NCI-H2227 treated with DMSO at 0.1 percent for 48 hours (cell line): Measurements from ENCODE around the gene RBM46.
A peak's percentile ranks its signal among the peaks of the same experiment; 100 is the strongest.

ENCODE experiments used
- DNase-seq: peaks from one replicate; lab custom pipeline; 2025; lab: John Stamatoyannopoulos, UW

Gene RBM46, protein sequence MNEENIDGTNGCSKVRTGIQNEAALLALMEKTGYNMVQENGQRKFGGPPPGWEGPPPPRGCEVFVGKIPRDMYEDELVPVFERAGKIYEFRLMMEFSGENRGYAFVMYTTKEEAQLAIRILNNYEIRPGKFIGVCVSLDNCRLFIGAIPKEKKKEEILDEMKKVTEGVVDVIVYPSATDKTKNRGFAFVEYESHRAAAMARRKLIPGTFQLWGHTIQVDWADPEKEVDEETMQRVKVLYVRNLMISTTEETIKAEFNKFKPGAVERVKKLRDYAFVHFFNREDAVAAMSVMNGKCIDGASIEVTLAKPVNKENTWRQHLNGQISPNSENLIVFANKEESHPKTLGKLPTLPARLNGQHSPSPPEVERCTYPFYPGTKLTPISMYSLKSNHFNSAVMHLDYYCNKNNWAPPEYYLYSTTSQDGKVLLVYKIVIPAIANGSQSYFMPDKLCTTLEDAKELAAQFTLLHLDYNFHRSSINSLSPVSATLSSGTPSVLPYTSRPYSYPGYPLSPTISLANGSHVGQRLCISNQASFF

DNA sequence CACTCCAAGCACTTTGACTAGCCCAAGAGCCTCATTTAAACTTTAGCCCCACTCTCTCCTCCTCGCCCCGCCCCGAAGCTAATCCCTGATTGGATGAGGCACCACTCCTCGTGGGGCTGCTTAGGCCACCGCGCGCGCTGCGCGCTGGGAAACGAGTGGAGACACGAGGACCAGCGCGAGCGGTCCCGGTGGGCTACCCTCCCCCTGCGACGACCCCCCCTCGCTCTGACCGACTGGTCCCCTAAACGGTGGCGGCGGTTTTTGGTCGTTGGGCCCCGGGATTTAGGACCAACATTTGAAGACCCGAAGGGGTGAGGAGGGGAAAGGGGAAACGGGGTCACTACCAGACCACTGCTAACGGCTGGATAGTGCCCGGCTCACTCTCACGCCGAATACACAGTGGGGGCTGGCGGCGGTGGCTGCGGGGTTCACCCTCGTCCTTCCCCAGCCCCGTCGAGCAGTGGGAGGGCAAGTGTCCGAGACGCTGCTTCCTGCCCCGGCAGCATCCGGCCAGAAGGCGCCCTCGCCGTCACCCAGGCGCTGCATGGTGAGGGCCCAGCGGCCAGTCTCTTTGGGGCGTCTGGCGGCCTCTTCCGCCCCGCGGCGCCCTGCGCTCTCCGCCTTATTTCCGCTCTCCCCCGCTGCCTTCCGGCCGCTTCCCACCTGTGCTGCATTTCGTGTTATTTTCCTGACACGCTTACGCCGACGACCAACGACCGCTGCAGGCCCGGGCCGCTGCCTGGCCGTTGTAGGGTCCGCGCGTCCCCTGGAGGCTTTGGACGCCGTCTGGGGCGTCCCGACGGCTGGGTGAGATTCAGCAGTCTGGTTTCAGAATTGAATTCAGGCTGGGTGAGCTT is at the start of gene RBM46:
Gene RBM46 (plus strand): TSS at position 147 of the 857 bp plus-strand sequence. CDS start 15,481 bp downstream, outside the sequence.
- no peak for DNase-seq

DNA sequence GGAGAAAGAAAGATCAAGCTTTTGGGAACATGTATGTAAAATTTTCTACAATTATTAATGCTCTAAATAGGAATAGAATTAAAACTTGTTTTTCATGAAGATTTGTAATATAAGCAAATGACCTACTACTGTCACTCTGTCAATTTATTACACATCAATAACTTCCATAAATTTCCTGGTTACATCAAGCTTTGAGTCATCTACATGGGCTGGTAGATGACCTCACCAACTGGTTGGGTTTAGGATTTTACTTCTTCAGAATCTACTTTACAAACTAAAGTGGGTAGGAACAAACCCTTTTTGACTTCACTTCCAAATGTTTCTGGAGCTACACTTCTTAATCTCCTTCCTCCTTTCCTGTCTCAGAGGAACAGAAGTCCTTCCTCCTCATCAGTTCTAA is 49.3 kb upstream of the RBM46 start:
- no peak for DNase-seq

GRCh38 chr4:154732669-154733068 is 48.4 kb upstream of the RBM46 start:
- no peak for DNase-seq

DNA sequence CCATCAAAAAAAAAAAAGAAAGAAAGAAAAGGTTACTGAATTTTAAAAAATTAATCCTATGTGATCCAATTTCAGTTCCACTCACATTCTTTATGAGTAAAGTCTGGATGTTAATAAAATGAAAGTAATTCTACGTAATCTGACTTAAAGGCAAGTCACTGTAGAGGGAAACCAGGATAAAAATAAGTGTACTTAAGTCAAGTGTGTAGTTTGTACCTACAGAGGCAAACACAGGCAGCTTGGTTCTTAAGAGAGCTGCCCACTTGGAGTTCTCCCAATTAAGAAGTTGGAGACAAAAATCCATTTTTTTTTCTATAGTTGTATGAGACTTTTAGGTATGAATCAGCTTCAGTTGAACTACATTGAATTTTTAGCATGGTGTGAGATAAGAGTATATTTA is 44.3 kb upstream of the RBM46 start:
- DNase-seq = no peak

- DNase-seq = no peak
Measured at GRCh38 chr4:154738426-154738825, 42.6 kb upstream of the RBM46 start.

GRCh38 chr4:154739111-154739510 is 42.0 kb upstream of the RBM46 start:
- no peak for DNase-seq

GRCh38 chr4:154740462-154740861 is 40.6 kb upstream of the RBM46 start:
- no peak for DNase-seq

DNA sequence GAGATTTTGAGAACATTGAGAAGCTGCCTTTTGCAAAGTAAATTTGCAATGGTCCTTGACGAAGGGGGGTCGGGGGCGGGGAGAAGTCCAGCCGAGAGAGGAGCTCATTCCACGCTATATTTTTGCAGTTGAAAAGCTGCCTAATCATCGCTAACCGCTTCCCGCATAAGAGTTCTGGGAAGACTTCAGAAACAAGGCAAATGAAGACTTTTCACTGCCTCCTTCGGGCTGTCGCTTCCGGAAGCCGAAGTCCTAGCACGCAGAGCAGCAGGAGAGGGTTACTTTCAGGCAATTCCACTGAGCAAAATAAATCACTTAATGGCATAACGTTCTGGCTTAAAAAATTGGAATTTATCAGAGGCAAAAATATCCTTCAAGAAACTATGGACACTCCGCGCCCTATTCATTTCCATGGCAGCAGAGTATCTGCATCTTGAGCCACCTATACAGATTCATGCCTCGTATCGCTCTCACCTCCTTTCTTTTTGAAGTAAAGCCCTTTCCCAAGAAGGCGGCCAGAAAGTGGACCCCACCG is 39.9 kb upstream of the RBM46 start:
- DNase-seq = no peak

DNA sequence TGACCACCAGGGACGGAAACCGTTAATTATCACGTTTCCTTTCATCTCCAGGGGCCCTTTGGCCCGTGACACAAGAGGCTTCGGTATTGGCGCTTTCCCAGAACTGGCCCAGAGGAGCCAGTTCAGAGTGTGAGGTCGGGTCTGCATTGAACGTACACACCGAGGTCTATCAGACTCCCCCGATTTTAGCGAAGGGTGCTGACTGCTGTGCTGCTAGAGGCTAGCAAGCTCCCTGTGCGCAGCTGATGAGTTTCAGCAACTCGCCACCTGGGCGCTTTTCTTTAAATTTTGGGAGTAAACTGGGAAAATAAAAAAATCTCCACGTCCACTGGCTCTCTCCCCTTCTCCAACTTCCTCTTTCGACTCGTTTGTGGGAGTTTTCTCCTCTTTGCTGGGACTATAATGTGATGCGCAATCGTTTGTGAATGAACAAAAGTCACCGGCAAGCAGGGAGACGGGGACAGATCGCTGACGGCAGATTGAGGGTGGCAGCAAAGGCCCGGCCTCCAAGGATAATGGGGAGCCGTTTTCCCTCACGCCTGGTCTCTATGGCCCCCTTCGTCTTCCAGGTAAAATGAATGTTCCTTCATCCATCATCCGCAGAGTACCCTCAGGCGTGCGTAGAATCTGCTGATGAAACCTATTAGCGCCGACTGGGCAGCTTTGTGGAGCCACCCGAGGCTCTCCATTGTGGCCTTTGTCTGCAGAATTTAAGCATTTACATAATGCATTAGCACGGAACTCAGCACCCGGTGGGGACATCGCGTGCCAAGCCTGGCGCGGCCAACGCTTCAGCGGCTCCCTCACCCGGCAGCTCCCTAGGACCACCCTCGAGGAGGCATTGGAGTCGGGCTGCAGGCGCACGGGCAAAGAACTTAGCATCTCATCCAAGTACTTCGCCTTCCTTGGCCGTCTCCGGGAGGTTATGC is 38.9 kb upstream of the RBM46 start:
- DNase-seq = no peak

GRCh38 chr4:154743683-154744340 is 37.3 kb upstream of the RBM46 start, which contains the start of gene LRAT:
TSS of gene LRAT (plus strand) at chr4:154744000. CDS start at chr4:154744327, 327 bp downstream.
- peak; percentile 3 for DNase-seq

GRCh38 chr4:154744341-154744926 is 36.6 kb upstream of the RBM46 start:
- no peak for DNase-seq

DNA sequence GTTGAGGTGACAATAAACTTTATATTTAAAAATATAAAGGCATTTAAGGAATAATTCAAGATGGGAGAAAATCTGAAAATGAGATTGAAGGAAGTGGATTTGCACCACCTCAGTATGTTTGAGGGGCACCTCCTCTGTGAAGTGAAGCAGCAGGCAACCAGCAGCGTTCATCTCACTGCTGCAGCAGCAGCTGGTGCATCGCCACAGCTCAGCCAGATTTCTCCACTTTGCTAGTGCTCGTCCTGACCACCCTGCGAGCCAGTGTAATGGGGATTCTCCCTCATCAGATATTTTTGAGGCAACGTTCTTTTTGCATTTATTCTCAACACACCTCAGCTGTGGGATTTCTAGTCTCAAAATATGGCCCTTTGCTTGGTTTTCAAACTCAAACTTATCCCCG is 23.4 kb upstream of the RBM46 start:
- no peak for DNase-seq

DNA sequence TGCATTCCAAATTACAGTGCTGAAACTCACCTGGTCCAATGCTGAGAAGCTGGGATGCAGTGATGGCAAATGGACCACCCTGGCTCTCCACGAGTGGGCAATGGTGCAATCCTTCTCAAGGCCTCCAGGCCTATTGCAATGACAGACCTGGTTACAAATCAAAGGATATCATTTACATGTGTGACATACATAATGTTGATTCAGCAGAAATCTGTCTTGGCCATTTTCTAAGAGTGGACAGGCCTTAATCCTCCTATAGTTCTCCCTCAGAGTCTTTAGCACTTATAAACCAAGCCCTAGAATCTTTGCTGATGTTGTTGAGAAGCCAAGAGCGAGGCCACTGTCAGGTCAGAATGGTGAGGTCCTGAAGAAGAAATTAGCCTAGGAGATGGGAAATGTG is 20.2 kb upstream of the RBM46 start:
- DNase-seq = no peak

DNA sequence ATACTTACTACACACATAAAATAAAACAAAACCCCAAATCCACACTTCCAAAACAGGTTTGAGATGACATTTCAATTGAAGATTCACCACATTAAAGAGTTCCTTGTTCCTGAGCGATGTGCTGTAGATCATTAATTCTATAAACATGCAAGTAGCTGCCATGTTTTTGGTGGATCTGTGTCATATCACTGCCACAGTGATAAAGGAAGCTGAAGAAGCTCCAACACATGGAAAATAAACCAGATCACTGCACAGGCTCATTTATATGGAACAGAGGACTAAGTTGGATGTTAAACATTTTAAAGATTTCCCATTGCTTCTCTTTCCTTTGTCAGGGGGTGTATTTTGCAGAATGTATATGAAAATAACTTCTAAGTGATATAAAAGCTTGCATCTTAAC is 2.8 kb upstream of the RBM46 start:
- no peak for DNase-seq

GRCh38 chr4:154779362-154779947 is 1.6 kb upstream of the RBM46 start:
- DNase-seq = no peak

GRCh38 chr4:154781983-154782293 is 866 bp downstream of the RBM46 start:
- no peak for DNase-seq

DNA sequence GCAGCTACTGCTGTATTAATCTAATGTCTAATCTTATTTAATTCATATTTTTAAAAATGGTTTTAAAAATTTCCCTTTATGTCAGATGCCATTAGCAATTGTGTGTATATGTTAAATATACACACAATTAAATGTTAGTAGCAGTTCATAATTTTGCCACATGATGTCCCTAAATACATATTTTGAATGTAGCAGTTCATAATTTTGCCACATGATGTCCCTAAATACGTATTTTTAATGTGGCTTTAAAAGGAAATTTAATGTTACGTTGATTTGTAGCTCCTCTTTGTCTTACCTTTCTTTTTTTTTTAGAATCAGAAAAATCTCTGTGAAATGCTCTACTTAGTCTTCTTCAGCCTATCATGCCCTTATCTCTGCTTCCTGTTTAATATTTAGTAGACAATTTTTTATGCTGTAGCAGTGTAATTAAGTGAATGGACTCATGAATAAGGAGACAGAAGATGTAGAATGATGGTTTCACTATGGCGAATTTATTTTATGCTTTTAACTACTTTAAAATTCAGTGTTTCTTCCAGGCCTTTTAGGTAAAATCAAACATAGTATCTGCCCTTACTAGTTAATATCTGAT is 26.1 kb downstream of the RBM46 start:
- peak; percentile 1 for DNase-seq

DNA sequence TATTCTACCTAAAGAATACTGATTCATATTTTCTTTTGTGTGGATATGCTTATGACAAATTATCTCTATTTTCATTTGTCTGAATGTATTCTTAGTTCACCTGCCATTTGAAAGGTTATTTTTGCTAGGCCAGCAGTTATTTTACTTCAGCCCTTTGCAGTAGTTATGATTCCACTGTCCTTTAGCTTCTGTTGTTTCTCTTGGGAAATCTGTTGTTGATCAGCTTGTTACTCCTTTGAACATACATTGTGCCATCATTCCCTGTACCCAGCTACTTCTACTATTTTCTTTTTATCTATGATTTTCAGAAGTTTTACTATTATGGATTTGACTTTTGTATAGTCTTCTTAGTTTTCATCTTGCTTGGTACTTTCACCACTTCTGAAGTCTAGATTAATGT is 37.2 kb downstream of the RBM46 start:
- DNase-seq = no peak

DNA sequence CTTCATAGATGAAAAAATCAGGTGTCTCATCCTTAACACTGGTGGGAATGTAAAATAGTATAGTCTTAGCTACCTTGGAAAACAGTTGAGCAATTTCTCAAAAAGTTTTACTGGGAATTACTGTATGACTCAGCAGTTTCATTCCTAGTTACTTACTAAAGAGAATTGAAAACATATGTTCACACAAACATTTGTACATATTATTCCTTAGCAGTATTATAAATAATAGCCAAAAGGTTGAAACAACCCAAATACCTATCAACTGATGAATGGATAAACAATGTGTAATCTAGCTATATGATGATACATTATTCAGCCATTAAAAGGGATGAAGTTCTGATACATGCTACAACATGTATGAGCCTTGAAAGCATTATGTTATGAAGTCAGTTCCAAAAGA is 41.7 kb downstream of the RBM46 start:
- DNase-seq = no peak

DNA sequence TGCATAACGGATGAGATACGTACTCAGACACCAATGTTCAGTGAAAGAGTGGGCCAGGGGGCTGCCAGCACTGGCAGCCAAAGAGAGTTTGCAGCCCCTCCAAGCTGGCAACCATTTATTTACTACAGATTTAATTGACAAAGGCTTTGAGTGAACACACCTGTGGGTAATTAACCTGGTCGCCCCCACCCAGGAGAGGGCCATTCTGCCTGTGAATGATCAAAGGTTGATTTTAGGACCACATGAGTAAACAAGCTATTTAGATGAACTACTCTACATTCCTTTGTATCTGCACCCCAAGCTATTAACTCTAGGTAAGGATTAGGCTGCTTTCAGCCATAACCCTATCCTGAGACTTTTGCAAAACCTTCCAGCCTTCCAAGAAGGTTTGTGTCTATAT is 55.0 kb downstream of the RBM46 start:
- no peak for DNase-seq
